HG02973 (cell line): ENCODE data around the gene ZNG1A.
"Not testable (repeated sequence)": the region's sequence is repeated elsewhere in the genome, so short reads cannot be mapped to it uniquely, and the experiment has no call there.

ENCODE experiments used
- ATAC-seq: cut with Tn5 transposase; IDR thresholded peaks from one replicate; pipeline ENCODE4 v1.9.1; 2021; ENCODE audit warnings: moderate library complexity; ENCODE audit not compliant: unreplicated experiment

ZNG1A gene

GRCh38 chr9:178970-179383, at the start of gene ZNG1A:
ZNG1A (minus strand) TSS chr9:179056; CDS start chr9:178969, 87 bp downstream.
- ATAC-seq: not testable (repeated sequence)

GRCh38 chr9:227860-228259, 49.0 kb upstream of the ZNG1A start:
- ATAC-seq: no peak

DNA sequence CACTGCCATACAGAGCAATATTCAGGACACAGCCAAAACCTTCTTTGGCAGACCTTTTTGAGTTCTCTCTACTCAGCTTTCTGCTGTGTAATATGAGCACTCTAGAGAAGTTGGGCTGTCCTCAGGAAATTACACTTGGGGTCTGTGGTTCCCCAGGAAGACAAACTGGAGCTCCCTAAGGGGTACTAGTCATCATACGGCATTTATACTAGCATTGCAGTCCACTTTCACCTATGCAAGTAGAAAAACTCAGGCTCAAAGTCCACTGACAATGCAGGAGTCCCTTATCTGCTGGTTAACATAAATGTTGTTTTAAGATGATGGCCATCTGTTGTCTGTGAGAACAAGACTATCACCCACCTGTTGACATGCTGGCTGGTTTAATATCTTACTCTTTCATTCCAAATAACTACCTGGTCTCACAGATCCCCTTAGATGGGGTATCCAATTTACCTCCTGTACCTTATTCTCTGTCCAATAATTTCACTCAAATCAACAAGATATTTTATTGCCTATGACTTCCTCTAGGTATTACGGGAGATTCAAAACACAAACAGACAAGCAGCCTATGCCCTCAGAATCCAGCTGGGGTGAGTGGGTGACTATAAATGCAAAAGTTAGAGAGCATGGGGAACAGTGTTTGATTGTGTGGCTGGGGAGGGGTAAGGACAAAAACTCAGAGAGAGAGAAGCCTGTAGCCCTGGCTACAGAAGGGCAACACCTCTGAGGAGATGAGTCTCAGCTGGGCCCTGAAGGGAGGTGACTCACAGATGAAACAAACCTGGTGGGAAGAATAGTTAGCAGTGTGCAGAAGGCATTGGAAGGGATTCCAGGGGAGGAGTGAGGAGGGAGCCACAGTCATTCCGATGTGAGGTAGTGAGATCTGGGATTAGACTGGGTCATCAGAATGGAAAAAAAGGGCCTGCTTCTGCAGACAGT, 46.0 kb upstream of the ZNG1A start:
- no peak for ATAC-seq

GRCh38 chr9:224026-224425, 45.2 kb upstream of the ZNG1A start:
- no peak for ATAC-seq

- ATAC-seq: no peak
Measured at GRCh38 chr9:223152-223551, 44.3 kb upstream of the ZNG1A start.

DNA sequence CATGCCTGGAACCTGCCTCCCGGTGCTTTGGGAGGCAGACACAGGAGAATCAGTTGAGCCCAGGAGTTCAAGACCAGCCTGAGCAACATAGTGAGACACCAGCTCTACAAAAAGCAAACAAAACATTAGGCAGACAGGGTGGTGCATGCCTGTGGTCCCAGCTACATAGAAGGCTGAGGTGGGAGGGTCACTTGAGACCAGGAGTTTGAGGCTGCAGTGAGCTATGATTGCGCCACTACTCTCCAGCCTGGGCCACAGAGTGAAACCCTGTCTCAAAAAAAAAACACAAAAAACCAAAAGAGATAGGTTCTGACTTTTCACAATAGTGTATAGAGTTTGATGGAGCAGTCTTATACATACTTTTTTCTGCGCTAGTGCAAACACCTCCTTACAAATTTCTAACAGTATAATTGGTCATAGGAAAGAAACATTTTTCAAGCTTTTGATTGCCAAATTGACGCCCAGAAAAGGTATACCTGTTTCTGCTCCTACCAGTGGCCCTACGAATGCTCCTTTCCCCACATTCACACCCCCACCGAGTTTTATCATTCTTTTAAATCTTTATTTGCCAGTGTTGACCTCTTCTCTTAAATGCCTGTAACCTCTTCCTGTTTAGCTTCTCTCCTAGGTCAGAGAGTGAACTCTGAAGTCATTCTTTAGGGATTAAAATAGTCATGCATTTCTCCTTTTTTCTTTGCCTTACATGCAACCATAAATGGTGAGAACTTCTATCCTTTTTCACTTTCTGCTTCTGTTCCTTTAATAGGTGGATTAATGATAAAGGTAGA, 43.3 kb upstream of the ZNG1A start:
- ATAC-seq: no peak

- no peak for ATAC-seq
Measured at GRCh38 chr9:219670-220365, 41.0 kb upstream of the ZNG1A start.

DNA sequence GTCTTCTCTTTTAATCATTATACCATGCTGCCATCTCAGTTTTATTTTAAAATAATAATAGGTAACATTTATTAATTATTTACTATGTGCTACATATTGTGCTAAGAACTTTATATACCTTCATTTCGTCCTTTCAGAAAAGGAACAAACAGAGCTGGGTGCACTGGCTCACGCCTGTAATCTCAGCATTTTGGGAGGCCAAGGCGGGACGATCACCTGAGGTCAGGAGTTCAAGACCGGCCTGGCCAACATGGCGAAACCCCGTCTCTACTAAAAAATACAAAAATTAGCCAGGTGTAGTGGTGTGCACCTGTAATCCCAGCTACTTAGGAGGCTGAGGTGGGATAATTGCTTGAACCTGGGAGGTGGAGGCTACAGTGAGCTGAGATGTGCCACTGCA, 40.2 kb upstream of the ZNG1A start:
- ATAC-seq: not testable (repeated sequence)

DNA sequence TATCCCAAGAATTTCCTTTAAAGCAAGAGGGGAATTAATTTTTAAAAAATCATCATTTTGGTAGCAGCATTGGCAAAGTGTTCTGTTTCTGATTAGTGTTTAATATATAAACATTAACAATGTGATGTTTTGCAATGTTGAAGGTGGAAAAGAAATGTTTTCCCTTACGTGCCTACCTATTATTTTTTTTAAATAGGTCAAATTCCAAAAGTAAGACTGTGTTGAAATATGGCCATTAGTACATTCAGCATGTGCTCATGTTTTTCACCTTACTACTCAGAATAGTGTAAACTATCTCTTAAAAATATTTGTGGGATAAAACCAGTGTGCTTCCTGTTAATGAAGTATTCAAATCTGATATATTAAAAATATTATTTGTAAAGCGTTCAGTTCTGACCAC, 39.1 kb upstream of the ZNG1A start:
- no peak for ATAC-seq

GRCh38 chr9:216866-217265, 38.0 kb upstream of the ZNG1A start:
- no peak for ATAC-seq

DNA sequence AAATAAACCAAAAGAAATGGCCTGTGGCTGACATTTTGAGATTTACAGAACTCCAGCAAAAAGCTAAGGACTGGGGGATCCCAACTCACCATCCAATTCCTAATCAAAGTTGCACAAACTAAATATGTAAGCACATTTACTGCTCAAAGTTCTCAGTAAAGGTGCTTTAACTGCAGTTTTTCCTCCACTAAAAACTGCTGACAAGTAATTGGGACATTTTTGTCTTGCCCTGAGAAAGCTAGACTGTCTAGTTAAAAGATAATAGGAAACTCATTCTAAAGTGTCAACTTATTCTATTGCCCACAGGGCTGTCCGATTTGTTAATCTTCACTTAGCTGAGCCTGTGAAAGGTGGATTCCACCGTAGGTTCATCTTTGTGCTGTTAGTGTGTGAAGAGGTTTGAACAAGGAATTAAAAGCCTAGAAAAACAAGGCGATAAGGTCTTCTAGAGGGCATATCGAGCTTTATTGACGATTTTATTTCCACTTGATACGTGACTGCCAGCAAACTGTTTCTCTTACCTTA, 36.8 kb upstream of the ZNG1A start:
- ATAC-seq: no peak

DNA sequence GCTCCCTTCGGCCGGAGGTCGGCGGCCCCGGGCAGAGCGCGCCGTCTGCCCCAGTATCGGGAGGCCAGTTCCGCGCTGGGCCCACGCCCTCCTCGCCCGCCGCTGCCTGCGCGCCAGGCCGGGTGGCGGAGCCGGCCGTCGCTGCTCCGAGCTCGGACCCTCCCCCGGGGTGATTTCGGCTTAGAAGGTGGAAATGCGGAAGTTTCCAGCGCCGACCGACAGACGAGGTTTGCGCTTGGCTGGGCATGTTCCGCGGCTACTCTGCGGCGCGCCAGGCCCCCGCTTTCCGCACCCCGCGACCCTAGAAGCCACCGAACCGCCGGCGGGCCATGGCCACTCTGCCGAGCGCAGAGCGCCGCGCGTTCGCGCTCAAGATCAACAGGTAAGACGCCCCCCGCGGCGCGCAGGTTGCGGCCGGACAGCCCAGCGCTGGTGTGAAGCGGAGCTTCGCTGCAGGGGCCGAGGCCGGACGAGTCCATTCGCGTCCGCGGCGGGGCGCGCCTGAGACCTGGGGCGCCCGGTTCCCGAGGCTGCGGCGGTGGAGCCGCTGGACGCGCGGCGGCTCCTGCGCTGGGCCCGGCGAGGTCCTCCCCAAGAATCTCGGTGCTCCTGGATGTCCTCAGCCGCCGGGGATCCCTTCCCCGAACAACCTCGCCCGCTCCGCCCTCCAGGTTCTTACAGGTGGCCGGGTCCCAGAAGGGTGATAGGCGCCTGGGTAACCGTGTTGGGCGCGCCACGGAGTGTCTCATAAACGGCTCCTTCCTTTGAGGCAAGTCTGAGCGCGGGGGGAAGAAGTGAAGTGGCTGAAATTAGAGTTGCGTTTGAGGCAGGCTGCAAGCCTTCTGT, 36.0 kb upstream of the ZNG1A start, which contains the start of gene DOCK8:
Gene DOCK8 (plus strand): TSS at position 218 of the 846 bp plus-strand sequence. CDS start 112 bp downstream, at position 330.
- peak; percentile 86 for ATAC-seq

- ATAC-seq: no peak
Measured at GRCh38 chr9:214351-214647, 35.4 kb upstream of the ZNG1A start.

- not testable (repeated sequence) for ATAC-seq
Measured at GRCh38 chr9:213901-214300, 35.0 kb upstream of the ZNG1A start.

- ATAC-seq: no peak
Measured at GRCh38 chr9:212297-212696, 33.4 kb upstream of the ZNG1A start.

- ATAC-seq: no peak
Measured at GRCh38 chr9:211557-211956, 32.7 kb upstream of the ZNG1A start.

DNA sequence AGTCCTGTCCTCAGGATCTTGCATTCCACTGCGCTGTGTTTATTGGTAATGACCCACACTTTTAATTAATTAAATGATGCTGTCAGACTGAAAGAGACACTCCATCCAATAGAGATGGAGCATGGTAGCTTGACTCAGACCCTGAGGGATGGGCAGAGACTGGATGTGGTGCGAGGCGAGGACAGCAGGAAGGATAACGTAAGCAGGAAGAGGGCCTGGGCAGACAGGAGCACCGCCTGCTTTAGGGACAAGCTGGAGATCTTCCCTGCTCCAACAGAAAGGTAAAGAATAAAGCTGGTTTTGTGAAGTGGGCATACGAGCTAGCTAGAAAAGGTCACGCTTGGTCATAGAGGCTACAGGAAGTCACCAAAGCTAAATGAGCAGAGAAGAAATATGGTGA, 32.2 kb upstream of the ZNG1A start:
- ATAC-seq: no peak

DNA sequence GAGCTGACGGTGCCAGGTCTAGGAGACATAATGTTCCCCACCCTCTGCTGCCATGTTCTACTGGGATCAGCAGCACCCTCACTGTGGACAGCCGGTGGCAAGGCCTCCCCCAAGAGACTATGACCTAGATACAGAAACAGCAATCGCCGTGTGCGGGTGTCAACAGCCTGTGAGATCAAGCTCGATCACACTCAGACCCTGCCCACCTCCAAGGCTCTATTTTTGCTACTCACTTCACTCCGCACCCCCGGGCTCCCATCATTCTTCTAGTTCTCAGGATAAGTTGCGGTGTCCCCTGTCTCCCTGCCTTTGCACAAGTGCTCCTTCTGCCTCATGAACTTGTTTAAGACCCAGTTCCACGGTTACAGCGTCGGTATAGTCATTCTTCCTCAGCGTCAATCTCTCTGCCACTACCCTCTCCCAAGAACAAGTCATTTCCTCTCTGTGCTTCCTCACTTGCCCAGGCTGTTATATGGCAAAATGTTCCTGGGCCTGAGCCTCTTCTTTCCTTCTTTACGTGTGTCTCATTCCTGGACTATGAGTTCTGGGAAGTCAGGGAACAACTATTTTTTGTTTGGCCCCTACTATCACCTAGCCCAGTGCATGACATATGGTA, 30.4 kb upstream of the ZNG1A start:
- no peak for ATAC-seq

- ATAC-seq: no peak
Measured at GRCh38 chr9:206481-206880, 27.6 kb upstream of the ZNG1A start.

DNA sequence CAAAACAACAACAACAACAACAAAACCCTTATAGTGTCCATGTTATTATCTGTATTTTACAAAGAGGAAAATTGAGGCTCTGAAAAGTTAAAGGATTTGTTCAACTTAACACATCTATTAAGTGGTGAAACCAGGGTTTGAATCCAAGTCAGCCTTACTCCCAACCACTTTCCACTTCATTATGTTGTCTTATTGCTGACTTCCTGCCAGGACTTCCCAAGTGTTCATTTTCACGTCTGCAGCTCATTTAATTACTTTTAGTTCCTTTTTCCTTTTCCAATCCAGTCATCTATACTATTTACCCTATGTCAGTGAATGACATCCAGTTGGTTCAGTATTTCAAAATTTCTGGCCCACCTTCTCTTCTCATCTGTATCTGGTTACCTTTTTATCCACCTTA, 20.7 kb upstream of the ZNG1A start:
- not testable (repeated sequence) for ATAC-seq
